HepG2 (cell line): ENCODE measurements around the gene FBXL7. TPM values are rescaled to one million over a fixed set of nuclear protein-coding genes. Genes with fewer than 3 reads are reported as not detected.

Source experiments
- ATAC-seq: fragments of 200-7000 bp; cut with Tn5 transposase; 3 replicates; pipeline ENCODE4 v1.9.1; 2020; ENCODE audit warnings: mild to moderate bottlenecking, moderate library complexity
- BruUV-seq: library from RNA; stranded (reverse); fragments of 400-500 nt; replicated peaks from 2 replicates; lab custom pipeline; 2021; lab: Mats Ljungman, UMichigan
- CTCF ChIA-PET: fragments of 300-600 bp; formaldehyde crosslinking; extraction: SDS; loops from one replicate; lab custom pipeline; 2021; ENCODE audit warnings: low total read pairs, inconsistent platforms, low intra/inter-chr PET ratio; lab: Yijun Ruan, JAX
- POLR2A ChIA-PET: fragments of 350-600 bp; sonication (Branson Sonifier 250); formaldehyde crosslinking; loops from one replicate; lab custom pipeline; 2020; ENCODE audit warnings: antibody characterized with exemption, inconsistent platforms; lab: Yijun Ruan, JAX
- DNase-seq: peaks from one replicate; pipeline ENCODE4 v3.0.0-alpha.2; 2015; ENCODE audit warnings: low spot score
- FAIRE-seq: peaks from 3 replicates; lab custom pipeline; 2011; peaks lifted over from hg19 to GRCh38; lab: Jason Lieb, UNC
- H2AFZ ChIP-seq: one replicate; pipeline ENCODE4 v1.6.1; 2011; ENCODE audit warnings: low read length, inconsistent platforms
- H3K27ac ChIP-seq: fragments of 300-600 bp; 3 replicates; pipeline ENCODE4 v1.8.0; 2011; ENCODE audit warnings: mixed run types, mild to moderate bottlenecking, mixed read lengths, low read length, inconsistent platforms; ENCODE audit not compliant: insufficient read depth; ENCODE audit errors: extremely low read length
- H3K27me3 ChIP-seq, 2 experiments: fragments of 200-600 bp in 1 of 2; 2 replicates in 1 of 2; 3 replicates in 1 of 2; pipeline versions ENCODE4 v1.6.0 to v1.8.0; 2011; ENCODE audit warnings: low read length in 2 of 2, mild to moderate bottlenecking in 2 of 2, moderate library complexity in 2 of 2, inconsistent platforms in 1 of 2; ENCODE audit not compliant: insufficient read depth in 2 of 2, control insufficient read depth in 1 of 2
- H3K36me3 ChIP-seq, 2 experiments: fragments of 200-600 bp in 1 of 2; replicated peaks in 1 of 2; 2 replicates in 1 of 2; 3 replicates in 1 of 2; pipeline versions ENCODE4 v1.5.1 to v1.8.0; 2011; ENCODE audit warnings: low read length in 2 of 2, inconsistent platforms in 1 of 2; ENCODE audit not compliant: insufficient read depth in 2 of 2, control insufficient read depth in 1 of 2
- H3K4me1 ChIP-seq: 2 replicates; pipeline ENCODE4 v1.5.1; 2012; ENCODE audit warnings: low read length, inconsistent platforms; ENCODE audit not compliant: insufficient read depth
- H3K4me2 ChIP-seq: 2 replicates; pipeline ENCODE4 v1.6.0; 2011; ENCODE audit warnings: low read depth, low read length, inconsistent platforms
- H3K4me3 ChIP-seq, 3 experiments: fragments of 200-600 bp in 1 of 3; sonication (generic), shearing (Covaris generic) in 1 of 3; replicated peaks in 1 of 3; 2 replicates each; pipeline ENCODE4 v1.5.1; 2011 to 2016; ENCODE audit warnings: low read length in 3 of 3, inconsistent platforms in 2 of 3, low read depth in 2 of 3, mild to moderate bottlenecking in 2 of 3, control low read depth in 1 of 3, mixed read lengths in 1 of 3; ENCODE audit not compliant: insufficient read depth in 1 of 3
- H3K79me2 ChIP-seq: one replicate; pipeline ENCODE4 v1.6.1; 2011; ENCODE audit warnings: low read length, inconsistent platforms; ENCODE audit not compliant: insufficient read depth
- H3K9ac ChIP-seq: 2 replicates; pipeline ENCODE4 v1.6.0; 2011; ENCODE audit warnings: mild to moderate bottlenecking, low read depth, low read length, inconsistent platforms; ENCODE audit not compliant: insufficient read depth
- H3K9me3 ChIP-seq: 2 replicates; pipeline ENCODE4 v1.5.1; 2012; ENCODE audit warnings: mild to moderate bottlenecking, low read length
- H4K20me1 ChIP-seq: 2 replicates; pipeline ENCODE4 v1.6.0; 2011; ENCODE audit warnings: inconsistent platforms, mild to moderate bottlenecking, low read length, moderate library complexity; ENCODE audit not compliant: insufficient read depth
- CHD2 ChIP-seq: IDR thresholded peaks from 2 replicates; pipeline ENCODE4 v1.6.1; 2011; ENCODE audit warnings: low read depth, low read length, improper control_type of control experiment
- HNRNPLL ChIP-seq: fragments of 200-400 bp; formaldehyde crosslinking; IDR thresholded peaks from 2 replicates; pipeline ENCODE4 v1.6.1; 2017; ENCODE audit warnings: mild to moderate bottlenecking, low read depth, low read length; ENCODE audit not compliant: poor library complexity, severe bottlenecking
- KDM1A ChIP-seq: IDR thresholded peaks from 2 replicates; pipeline ENCODE4 v1.6.1; 2016; ENCODE audit warnings: missing compliant biosample characterization
- MTF2 ChIP-seq: sonication (generic); formaldehyde crosslinking; IDR thresholded peaks from 2 replicates; pipeline ENCODE4 v1.5.0; 2020; ENCODE audit warnings: missing genetic modification reagents, borderline replicate concordance
- NCOA1 ChIP-seq: sonication (generic); formaldehyde crosslinking; IDR thresholded peaks from 2 replicates; pipeline ENCODE4 v1.9.0; 2021; ENCODE audit warnings: missing genetic modification reagents
- PHB2 ChIP-seq: fragments of 450-650 bp; IDR thresholded peaks from 2 replicates; pipeline ENCODE4 v1.6.1; 2018; ENCODE audit not compliant: partially characterized antibody
- SMYD3 ChIP-seq: sonication (generic); formaldehyde crosslinking; IDR thresholded peaks from 2 replicates; pipeline ENCODE4 v1.8.1; 2023; ENCODE audit warnings: mild to moderate bottlenecking, missing genetic modification reagents
- SRF ChIP-seq: IDR thresholded peaks from 2 replicates; pipeline ENCODE4 v1.6.1; 2011; ENCODE audit warnings: mild to moderate bottlenecking, low read depth, low read length, moderate library complexity
- THAP8 ChIP-seq: sonication (generic); formaldehyde crosslinking; IDR thresholded peaks from 2 replicates; pipeline ENCODE4 v1.5.1; 2020; ENCODE audit warnings: missing genetic modification reagents, mild to moderate bottlenecking, borderline replicate concordance
- XRCC5 ChIP-seq: fragments of 200-400 bp; formaldehyde crosslinking; optimal IDR thresholded peaks from 2 replicates; pipeline ENCODE3; 2017; ENCODE audit warnings: mild to moderate bottlenecking, low read length
- ZBTB20 ChIP-seq: sonication (generic); formaldehyde crosslinking; IDR thresholded peaks from 2 replicates; pipeline ENCODE4 v1.8.1; 2023; ENCODE audit warnings: missing genetic modification reagents, low read depth, mild to moderate bottlenecking, borderline replicate concordance
- ZMYM4 ChIP-seq: sonication (generic); formaldehyde crosslinking; IDR thresholded peaks from 2 replicates; pipeline ENCODE4 v1.8.1; 2023; ENCODE audit warnings: mild to moderate bottlenecking, missing genetic modification reagents
- ZNF10 ChIP-seq: sonication (generic); formaldehyde crosslinking; IDR thresholded peaks from 2 replicates; pipeline ENCODE4 v1.4.0; 2020; ENCODE audit warnings: mild to moderate bottlenecking, low read depth, missing genetic modification reagents, borderline replicate concordance
- ZNF281 ChIP-seq: sonication (generic); formaldehyde crosslinking; IDR thresholded peaks from 2 replicates; pipeline ENCODE4 v1.4.0; 2020; ENCODE audit warnings: missing genetic modification reagents, borderline replicate concordance
- in situ Hi-C: cut with HindIII; loops from 2 replicates; pipeline ENCODE4 v1.10.0; 2017; ENCODE audit warnings: low pct_unique_long_range_greater_than_20kb; ENCODE audit not compliant: extremely low pct_ligation_motif_present
- intact Hi-C: fragments of 100-400 bp; cut with micrococcal nuclease; formaldehyde crosslinking; loops from one replicate; pipeline ENCODE4 v1.10.0; 2022; ENCODE audit not compliant: unreplicated experiment
- polyA plus RNA-seq, 8 experiments: library from polyadenylated mRNA; depleted of rRNA in 3 of 8; stranded (reverse) in 7 of 8; unstranded in 1 of 8; fragments of >200 nt; fragmentation: Illumina TruSeq in 4 of 8; extraction: Trizol in 4 of 8; gene quantifications; 2 replicates each; pipeline versions ENCODE4 v1.2.1 to v1.2.3, GENCODE V29; 2011 to 2016; ENCODE audit warnings: low read depth in 4 of 8, missing spikeins in 1 of 8, mixed read lengths in 1 of 8; ENCODE audit not compliant: insufficient read depth in 1 of 8
- total RNA-seq, 5 experiments: library from RNA; depleted of rRNA; stranded (reverse); fragments of >200 nt; fragmentation: Illumina TruSeq; extraction: Trizol; gene quantifications; 2 replicates each; pipeline ENCODE4 v1.2.3, GENCODE V29; 2016; ENCODE audit warnings: low read depth in 1 of 5
- TF ChIP-seq, protein P1 (sequence below): sonication (generic); formaldehyde crosslinking; IDR thresholded peaks from 2 replicates; pipeline ENCODE4 v1.5.0; 2020; ENCODE audit warnings: missing genetic modification reagents

Gene FBXL7
- total and polyA plus RNA-seq, 2 of the 13 experiments (the other 11 are each of a cell fraction or from before 2014, with no cell fraction given), result 0.07 TPM; not detected in 1

DNA sequence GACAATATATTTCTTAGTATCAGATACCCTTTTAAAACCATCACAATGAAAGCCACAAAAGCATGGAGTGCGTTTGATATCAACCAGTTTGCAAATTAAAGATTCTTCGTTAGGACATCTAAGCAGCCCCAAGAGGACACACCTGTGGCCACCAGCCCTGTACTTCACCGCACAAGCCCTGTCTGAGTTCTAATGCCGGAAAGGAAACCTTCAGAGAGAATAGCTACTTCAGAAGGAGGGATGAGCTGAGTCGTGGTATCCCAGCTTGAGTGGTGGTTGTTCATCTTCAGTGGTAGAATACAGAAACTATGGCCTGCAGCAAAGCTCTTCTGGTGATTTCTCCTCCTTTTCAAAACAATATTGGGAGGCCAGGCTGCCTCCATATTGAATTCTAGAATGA lies 319.6 kb downstream of the FBXL7 start (continued):
- TF ChIP-seq ZNF10, result no peak
- TF ChIP-seq, all 625 proteins: peak for 0

GRCh38 chr5:15821506-15821905 lies 321.5 kb downstream of the FBXL7 start:
- Histone ChIP-seq H4K20me1 (no peaks in the 10 kb centered on the region), H3K79me2 (no peaks in the 10 kb centered on the region), H3K4me3 (no peak overlapping the region), H3K27me3 (no peaks in the 10 kb centered on the region), H2AFZ (no peak overlapping the region), H3K9ac (no peak overlapping the region), H3K4me1 (no peaks in the 10 kb centered on the region), H3K4me2 (no peak overlapping the region), H3K9me3 (no peaks in the 10 kb centered on the region), H3K27ac (no peak overlapping the region), H3K36me3 (no peaks in the 10 kb centered on the region)
- in situ Hi-C loops, result no loop called here
- ChIA-PET POLR2A (no interaction called here), CTCF (no interaction called here)
- DNase-seq, result no peak
- intact Hi-C loops, result no loop called here
- no peak for FAIRE-seq
- no peak for ATAC-seq
- no TSS peak for BruUV-seq
- TF ChIP-seq KDM1A (CRISPR knock-in tag), result no peak
- no peak for TF ChIP-seq ZNF281
- no peak for TF ChIP-seq ZMYM4 (CRISPR knock-in tag)
- no peak for TF ChIP-seq ZBTB20 (CRISPR knock-in tag)
- no peak for TF ChIP-seq SMYD3
- no peak for TF ChIP-seq NCOA1 (CRISPR knock-in tag)
- TF ChIP-seq PHB2, result no peak
- no peak for TF ChIP-seq SRF
- no peak for TF ChIP-seq MTF2 (CRISPR knock-in tag)
- TF ChIP-seq CHD2, result no peak
- TF ChIP-seq, protein P1, sequence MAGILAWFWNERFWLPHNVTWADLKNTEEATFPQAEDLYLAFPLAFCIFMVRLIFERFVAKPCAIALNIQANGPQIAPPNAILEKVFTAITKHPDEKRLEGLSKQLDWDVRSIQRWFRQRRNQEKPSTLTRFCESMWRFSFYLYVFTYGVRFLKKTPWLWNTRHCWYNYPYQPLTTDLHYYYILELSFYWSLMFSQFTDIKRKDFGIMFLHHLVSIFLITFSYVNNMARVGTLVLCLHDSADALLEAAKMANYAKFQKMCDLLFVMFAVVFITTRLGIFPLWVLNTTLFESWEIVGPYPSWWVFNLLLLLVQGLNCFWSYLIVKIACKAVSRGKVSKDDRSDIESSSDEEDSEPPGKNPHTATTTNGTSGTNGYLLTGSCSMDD (CRISPR knock-in tag), result no peak
- TF ChIP-seq HNRNPLL, result no peak
- TF ChIP-seq XRCC5, result no peak
- TF ChIP-seq THAP8 (CRISPR knock-in tag), result no peak
